ENCODE data around the gene CA10.

GRCh38 chr17:51904379-51904778 lies 254.1 kb downstream of the CA10 start:
- TF ChIP-seq, protein P1, sequence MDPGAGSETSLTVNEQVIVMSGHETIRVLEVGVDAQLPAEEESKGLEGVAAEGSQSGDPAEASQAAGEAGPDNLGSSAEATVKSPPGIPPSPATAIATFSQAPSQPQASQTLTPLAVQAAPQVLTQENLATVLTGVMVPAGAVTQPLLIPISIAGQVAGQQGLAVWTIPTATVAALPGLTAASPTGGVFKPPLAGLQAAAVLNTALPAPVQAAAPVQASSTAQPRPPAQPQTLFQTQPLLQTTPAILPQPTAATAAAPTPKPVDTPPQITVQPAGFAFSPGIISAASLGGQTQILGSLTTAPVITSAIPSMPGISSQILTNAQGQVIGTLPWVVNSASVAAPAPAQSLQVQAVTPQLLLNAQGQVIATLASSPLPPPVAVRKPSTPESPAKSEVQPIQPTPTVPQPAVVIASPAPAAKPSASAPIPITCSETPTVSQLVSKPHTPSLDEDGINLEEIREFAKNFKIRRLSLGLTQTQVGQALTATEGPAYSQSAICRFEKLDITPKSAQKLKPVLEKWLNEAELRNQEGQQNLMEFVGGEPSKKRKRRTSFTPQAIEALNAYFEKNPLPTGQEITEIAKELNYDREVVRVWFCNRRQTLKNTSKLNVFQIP (CRISPR knock-in tag; IDR thresholded peaks at IDR 0.05; ENCODE audit: borderline replicate concordance, low read depth), result no peak
- TF ChIP-seq OSR1 (CRISPR knock-in tag; IDR thresholded peaks at IDR 0.05) (no peak), SNAI2 (CRISPR knock-in tag; IDR thresholded peaks at IDR 0.05) (no peak), ESRRG (CRISPR knock-in tag; IDR thresholded peaks at IDR 0.05) (no peak), ISL1 (CRISPR knock-in tag; IDR thresholded peaks at IDR 0.05) (no peak)
